ENCODE measurements around the gene MLH3.

- no peak for TF ChIP-seq CTCF (IDR thresholded peaks at IDR 0.05)
- no peak for TF ChIP-seq POLR2A (IDR thresholded peaks at IDR 0.05)
Observed at GRCh38 chr14:74979442-74980397, 71.5 kb downstream of the MLH3 start.
